Nephron (organoid): ENCODE results near the gene RHBDF1.

Experiments used
- H3K27ac Mint-ChIP-seq, 3 experiments: 2 replicates each; pipeline ENCODE4 v1.8.0; 2020; ENCODE audit warnings: mixed read lengths in 3 of 3, mild to moderate bottlenecking in 2 of 3, moderate library complexity in 1 of 3
- H3K27me3 Mint-ChIP-seq: 2 replicates; pipeline ENCODE4 v1.8.0; 2021; ENCODE audit warnings: low read depth, mild to moderate bottlenecking, moderate library complexity, mixed read lengths
- H3K36me3 Mint-ChIP-seq: 2 replicates; pipeline ENCODE4 v1.8.0; 2020; ENCODE audit warnings: low read depth, mixed read lengths
- H3K4me1 Mint-ChIP-seq: 2 replicates; pipeline ENCODE4 v1.8.0; 2020; ENCODE audit warnings: mixed read lengths
- H3K4me3 Mint-ChIP-seq, 3 experiments: 2 replicates each; pipeline ENCODE4 v1.8.0; 2020; ENCODE audit warnings: mild to moderate bottlenecking in 3 of 3, mixed read lengths in 3 of 3, moderate library complexity in 2 of 3
- H3K9me3 Mint-ChIP-seq: 2 replicates; pipeline ENCODE4 v1.8.0; 2020; ENCODE audit warnings: mixed read lengths
- TF ChIP-seq, protein P1 (sequence below), 3 experiments: fragments of 200-600 bp; sonication (generic); IDR thresholded peaks; one replicate each; pipeline ENCODE4 v1.5.0; 2021; ENCODE audit warnings: antibody characterized with exemption in 3 of 3; ENCODE audit not compliant: unreplicated experiment in 3 of 3

RHBDF1 gene

DNA sequence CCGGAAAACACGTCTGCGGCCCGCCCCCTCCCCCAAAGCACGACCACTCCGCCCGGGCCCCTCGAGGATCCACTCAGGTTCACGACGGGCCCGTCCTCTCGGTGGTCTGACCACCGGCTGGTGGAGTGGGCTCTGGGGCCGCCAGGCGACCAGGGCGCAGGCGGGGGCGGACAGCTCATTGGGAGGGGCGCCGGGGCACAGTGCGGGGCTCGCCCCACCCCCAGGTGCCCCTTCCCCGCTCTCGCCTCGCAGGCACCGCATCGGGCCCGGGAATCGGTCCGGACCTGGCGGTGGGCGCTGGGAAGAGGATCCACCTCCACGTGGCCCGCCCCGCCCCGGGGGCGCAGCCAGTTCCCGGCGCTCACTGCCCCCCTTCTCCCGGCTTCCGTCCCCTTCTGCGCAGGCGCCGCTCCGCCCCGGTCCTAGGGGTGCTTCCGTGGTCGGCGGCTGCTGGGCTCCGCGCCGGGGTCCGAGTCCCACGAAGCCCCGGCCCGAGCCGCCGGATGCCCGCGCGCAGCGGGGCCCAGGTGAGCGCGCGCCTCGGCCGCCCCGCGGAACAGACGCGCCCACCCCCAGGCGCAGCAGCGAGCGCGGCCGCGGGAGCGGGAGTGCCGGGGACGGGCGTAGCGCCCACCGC lies 5.5 kb upstream of the RHBDF1 start, which contains the start of gene MPG:
TSS of gene MPG (plus strand) at position 419 of the 637 bp plus-strand sequence. CDS start at position 504, 85 bp downstream.
- no peaks in the 10 kb centered on the region for H3K36me3 Mint-ChIP-seq
- peak within 1 kb of the TSS; percentile 71 to 87 (median 85) for H3K27ac Mint-ChIP-seq
- TF ChIP-seq, protein P1, sequence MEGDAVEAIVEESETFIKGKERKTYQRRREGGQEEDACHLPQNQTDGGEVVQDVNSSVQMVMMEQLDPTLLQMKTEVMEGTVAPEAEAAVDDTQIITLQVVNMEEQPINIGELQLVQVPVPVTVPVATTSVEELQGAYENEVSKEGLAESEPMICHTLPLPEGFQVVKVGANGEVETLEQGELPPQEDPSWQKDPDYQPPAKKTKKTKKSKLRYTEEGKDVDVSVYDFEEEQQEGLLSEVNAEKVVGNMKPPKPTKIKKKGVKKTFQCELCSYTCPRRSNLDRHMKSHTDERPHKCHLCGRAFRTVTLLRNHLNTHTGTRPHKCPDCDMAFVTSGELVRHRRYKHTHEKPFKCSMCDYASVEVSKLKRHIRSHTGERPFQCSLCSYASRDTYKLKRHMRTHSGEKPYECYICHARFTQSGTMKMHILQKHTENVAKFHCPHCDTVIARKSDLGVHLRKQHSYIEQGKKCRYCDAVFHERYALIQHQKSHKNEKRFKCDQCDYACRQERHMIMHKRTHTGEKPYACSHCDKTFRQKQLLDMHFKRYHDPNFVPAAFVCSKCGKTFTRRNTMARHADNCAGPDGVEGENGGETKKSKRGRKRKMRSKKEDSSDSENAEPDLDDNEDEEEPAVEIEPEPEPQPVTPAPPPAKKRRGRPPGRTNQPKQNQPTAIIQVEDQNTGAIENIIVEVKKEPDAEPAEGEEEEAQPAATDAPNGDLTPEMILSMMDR (IDR thresholded peaks at IDR 0.05; ENCODE audit: unreplicated experiment in 3 of 3), result no peak
- H3K4me3 Mint-ChIP-seq, result peak within 1 kb of the TSS; percentile 87 to 92 (median 90)
- no peaks in the 10 kb centered on the region for H3K27me3 Mint-ChIP-seq
- peaks cover 30% of the 10 kb centered on the region for H3K4me1 Mint-ChIP-seq
- H3K9me3 Mint-ChIP-seq, result no peaks in the 10 kb centered on the region

DNA sequence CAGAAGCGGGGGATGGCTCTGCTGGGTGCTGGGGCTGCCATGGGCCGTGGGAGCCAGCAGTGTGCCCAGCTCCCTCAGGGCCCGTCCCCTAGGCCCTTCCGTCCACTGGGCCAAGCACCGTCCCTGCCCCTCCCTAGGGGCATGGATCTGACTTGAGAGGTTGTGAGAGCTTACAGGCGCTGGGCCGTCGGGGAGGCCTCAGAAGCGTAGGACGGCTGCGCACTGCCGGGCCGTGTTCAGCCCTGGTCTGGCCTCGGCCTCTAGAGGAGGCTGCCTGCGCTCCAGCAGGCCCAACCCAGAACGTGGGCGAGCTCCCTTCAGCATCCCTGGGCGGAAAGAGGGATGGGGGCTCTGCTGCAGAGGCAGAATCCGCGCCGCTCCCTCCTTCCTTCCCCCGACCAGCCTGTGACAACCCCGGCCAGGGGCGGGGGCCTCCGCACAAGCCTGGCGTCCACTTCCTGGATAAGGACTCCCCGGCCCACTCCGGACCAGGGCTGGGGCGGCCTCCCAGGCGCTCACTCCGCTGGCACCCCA lies 4.9 kb upstream of the RHBDF1 start:
- Mint-ChIP-seq H3K36me3 (no peaks in the 10 kb centered on the region), H3K9me3 (no peaks in the 10 kb centered on the region), H3K27me3 (no peaks in the 10 kb centered on the region), H3K4me1 (peaks cover 32% of the 10 kb centered on the region), H3K4me3 (peak overlapping the region; percentile 76 to 86 (median 85)), H3K27ac (peak overlapping the region; percentile 71 to 87 (median 85))
- TF ChIP-seq, protein P1 (IDR thresholded peaks at IDR 0.05; ENCODE audit: unreplicated experiment in 3 of 3), result no peak

DNA sequence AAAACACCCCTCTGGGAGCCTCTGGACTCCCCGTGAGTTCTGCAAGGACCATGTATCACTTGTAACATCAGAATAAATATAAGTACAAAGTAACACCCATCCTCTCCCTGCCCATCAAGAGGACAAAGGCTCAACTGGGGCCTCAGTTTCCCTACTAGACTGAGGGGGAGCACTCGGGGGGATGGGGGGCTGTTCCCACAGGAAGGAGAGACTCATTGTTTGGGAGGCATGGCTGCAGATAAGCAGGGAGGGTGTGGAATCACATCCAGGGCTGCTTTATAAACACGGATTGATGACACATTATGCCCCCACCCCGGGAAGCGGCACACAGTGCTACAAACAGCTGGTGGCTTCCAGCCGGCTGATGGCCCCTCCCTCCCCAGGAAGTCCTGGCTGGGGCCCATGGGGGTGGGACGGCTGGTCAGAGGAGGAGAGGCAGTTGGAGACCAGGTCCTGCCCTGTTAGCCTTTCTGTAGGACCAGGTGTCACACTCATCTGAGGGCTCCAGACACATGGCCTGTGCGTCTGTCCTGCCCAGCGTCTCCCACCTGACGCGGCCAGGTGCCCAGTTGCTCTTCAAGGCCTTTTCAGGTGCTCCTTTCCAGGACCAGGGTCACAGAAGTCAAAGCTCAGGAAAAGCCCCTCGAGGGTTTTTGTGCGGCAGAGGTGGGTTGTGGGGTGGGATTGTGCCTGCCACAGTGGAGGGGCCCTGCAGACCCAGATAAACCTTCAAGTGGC lies 4.3 kb upstream of the RHBDF1 start:
- peak overlapping the region; percentile 71 to 87 (median 86) for H3K27ac Mint-ChIP-seq
- TF ChIP-seq, protein P1 (IDR thresholded peaks at IDR 0.05; ENCODE audit: unreplicated experiment in 3 of 3), result no peak
- peak overlapping the region; percentile 76 to 86 (median 85) for H3K4me3 Mint-ChIP-seq
- no peaks in the 10 kb centered on the region for H3K27me3 Mint-ChIP-seq
- H3K36me3 Mint-ChIP-seq, result no peaks in the 10 kb centered on the region
- no peaks in the 10 kb centered on the region for H3K9me3 Mint-ChIP-seq
- peaks cover 32% of the 10 kb centered on the region for H3K4me1 Mint-ChIP-seq

DNA sequence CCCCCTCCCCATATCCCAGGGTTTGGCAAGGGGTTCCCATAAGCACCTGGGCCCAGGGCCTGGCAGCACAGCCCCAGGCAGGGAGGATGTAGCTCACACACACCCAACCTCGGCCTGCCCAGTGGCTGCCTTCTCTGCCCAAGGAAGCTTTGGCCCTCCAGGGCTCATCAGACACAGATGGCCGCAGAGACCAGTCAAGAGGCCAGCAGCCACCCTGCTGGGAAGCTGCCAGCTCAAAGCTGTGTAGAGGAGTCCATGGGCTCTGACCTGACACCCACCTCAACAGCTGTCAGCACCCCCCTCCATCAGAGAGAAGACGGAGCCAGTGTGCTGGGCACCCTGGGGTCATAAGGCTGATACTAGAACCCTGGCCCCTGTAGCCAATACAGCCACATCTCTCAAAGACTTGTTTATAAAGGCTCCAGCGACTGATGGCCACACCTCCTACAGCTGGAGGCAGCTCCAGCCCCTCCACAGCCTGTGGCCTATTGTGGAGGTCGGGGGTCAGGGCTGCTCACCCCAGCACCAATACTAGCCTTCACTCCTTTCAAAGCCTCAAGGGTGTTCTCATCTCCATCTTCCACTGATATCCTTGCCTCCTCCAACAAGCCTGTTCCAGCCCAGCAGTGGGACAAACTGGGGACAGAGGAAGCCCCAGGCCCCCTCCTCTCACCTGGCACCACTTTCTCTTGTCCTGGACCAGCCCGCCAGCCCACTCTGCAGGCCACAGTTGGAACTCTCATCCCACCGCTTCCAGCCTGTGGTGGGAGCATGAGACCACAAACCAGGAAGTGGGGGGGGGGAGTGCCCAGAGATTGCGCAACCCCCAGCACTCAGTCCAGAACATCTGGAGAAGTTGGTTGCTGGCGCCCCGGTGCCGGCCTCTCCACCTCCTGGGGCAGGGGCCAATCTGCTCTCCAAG lies 3.4 kb upstream of the RHBDF1 start:
- Mint-ChIP-seq H3K36me3 (no peaks in the 10 kb centered on the region), H3K9me3 (no peaks in the 10 kb centered on the region), H3K4me1 (peaks cover 37% of the 10 kb centered on the region), H3K27me3 (no peaks in the 10 kb centered on the region), H3K27ac (peak overlapping the region; percentile 71 to 87 (median 86)), H3K4me3 (peak overlapping the region; percentile 76 to 86 (median 85))
- TF ChIP-seq, protein P1 (IDR thresholded peaks at IDR 0.05; ENCODE audit: unreplicated experiment in 3 of 3), result no peak

DNA sequence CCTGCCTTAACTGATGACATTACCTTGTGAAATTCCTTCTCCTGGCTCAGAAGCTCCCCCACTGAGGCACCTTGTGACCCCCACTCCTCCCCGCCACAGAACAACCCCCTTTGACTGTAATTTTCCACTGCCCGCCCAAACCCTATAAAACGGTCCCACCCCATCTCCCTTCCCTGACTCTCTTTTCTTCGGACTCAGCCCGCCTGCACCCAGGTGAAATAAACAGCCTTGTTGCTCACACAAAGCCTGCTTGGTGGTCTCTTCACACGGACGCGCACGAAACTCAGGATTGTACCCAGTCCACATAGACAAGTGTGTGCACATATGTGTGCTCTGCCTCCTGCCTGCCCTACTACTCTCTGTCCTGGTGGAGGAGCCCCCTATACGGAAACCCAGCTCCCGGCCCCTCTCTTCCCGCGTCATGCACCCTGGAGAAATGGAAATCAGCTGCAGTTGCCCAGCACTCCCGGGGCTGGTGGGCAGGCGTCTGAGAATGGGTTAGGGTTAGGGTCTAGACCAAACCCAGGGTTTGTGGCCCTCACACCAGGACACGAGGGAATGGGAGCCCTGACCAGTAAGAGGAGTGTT lies 2.4 kb upstream of the RHBDF1 start:
- TF ChIP-seq, protein P1 (IDR thresholded peaks at IDR 0.05; ENCODE audit: unreplicated experiment in 3 of 3), result no peak
- Mint-ChIP-seq H3K9me3 (no peaks in the 10 kb centered on the region), H3K4me1 (peaks cover 40% of the 10 kb centered on the region), H3K36me3 (no peaks in the 10 kb centered on the region), H3K27me3 (no peaks in the 10 kb centered on the region), H3K4me3 (peak overlapping the region; percentile 79 to 85 (median 81)), H3K27ac (peak overlapping the region; percentile 79 to 93 (median 87))
